ENCODE data around the gene ECI1. TPM values are rescaled to one million over a fixed set of nuclear protein-coding genes. Genes with fewer than 3 reads are reported as not detected.
A peak's percentile ranks its signal among the peaks of the same experiment; 100 is the strongest.

ECI1 gene
- total and polyA plus RNA-seq, 2 of the 4 experiments (the other 2 are of a cell fraction) = 20.3 to 30.1 TPM

DNA sequence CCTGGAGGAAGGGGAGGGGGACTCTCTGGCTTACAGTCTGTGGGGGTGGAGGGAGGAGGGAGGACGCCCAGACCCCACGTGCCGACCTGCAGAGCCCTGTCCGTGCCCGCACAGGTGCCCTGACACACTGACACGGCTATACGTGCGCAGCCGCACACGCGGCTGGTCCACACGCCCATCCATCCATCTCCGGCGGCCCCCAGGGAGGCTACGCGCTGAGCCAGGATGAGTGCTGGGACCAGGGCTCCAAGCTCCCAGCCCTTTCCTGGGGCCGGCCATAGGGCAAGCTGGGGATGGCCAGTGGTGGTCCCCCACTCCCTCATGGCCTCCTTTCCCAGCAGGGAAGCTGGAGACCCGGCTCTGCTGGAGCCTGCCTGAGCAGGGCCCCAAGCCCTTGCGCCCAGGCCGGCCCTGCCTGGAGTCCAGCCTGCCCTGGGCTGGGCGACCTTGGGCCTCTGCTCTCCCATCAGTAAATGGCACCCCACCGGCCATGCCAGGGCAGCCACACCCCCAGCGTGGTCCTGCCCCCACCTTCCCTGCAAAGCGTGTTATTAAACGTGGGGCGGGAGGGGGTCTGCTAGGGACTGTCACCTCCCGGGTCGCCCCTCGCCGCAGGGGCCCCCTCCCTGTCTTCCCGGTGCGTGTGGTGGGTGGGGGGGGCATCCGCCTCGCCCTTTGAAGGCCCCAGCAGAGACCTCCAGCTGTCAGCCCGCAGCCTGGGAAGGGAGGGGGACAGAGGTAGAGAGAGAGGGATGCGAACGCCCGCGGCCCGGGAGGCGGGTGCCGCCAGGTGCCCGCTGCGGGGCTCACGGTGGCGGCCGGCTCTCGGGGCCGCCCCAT is 55.8 kb downstream of the ECI1 start:
- no peak overlapping the region for H2BK120ac ChIP-seq (ENCODE audit: low read depth, low read length)
- H4K91ac ChIP-seq (ENCODE audit: insufficient read depth, low read depth, low read length) = no peak overlapping the region
- no peak overlapping the region for H3K4ac ChIP-seq (ENCODE audit: low read depth, low read length)
- peaks cover 64% of the 10 kb centered on the region for H3K27me3 ChIP-seq (ENCODE audit: control insufficient read depth, insufficient read depth, low read length)
- in situ Hi-C loops (cut with MboI; ENCODE audit: low sequenced_read_pairs) (no loop called here), intact Hi-C loops (cut with micrococcal nuclease) (no loop called here), dilution Hi-C loops (cut with HindIII; ENCODE audit: low sequenced_read_pairs, unreplicated experiment) (no loop called here)
- no peaks in the 10 kb centered on the region for H3K4me1 ChIP-seq (ENCODE audit: control insufficient read depth, insufficient read depth, low read length)
- ChIA-PET CTCF (no interaction called here), POLR2A (ENCODE audit: unreplicated experiment) (no interaction called here)
- no peak overlapping the region for H3K27ac ChIP-seq (ENCODE audit: insufficient read depth, low read length)
- H4K5ac ChIP-seq (ENCODE audit: low read depth, low read length) = no peak overlapping the region
- H4K8ac ChIP-seq (ENCODE audit: low read depth in 2 of 2, low read length in 2 of 2) = no peak overlapping the region
- H3K18ac ChIP-seq (ENCODE audit: low read depth, low read length) = no peak overlapping the region
- no peaks in the 10 kb centered on the region; the same call in 1 of the 2 replicates for H4K20me1 ChIP-seq (ENCODE audit: insufficient read depth, low read length)
- no peak overlapping the region for H3K4me2 ChIP-seq (ENCODE audit: low read depth, low read length)
- no peaks in the 10 kb centered on the region for H3K9me3 ChIP-seq (ENCODE audit: control insufficient read depth, insufficient read depth, low read length)
- H3K14ac ChIP-seq (replicated peaks; ENCODE audit: low read depth, low read length) = no peak overlapping the region
- H2AK5ac ChIP-seq (ENCODE audit: low read depth, low read length) = no peak overlapping the region
- H3K4me3 ChIP-seq (ENCODE audit: insufficient read depth, low read depth, low read length) = no peak overlapping the region; the same call in 1 of the 2 replicates
- H2BK5ac ChIP-seq (ENCODE audit: low read depth, low read length, poor library complexity, severe bottlenecking) = no peak overlapping the region
- H3K9ac ChIP-seq (ENCODE audit: low read depth, low read length) = no peak overlapping the region
- no peak overlapping the region for H2AK9ac ChIP-seq (replicated peaks; ENCODE audit: low read depth, low read length, poor library complexity)
- 2% methylated on average over 18 of the region's 49 CpGs; no CpG with 5 or more reads in 1 of the 2 experiments for WGBS, 2 experiments (ENCODE audit: extremely low coverage in 2 of 2, insufficient read length in 1 of 2)
- no peak for ATAC-seq (ENCODE audit: low read depth)
- no peaks in the 10 kb centered on the region for H3K36me3 ChIP-seq (ENCODE audit: control insufficient read depth, insufficient read depth, low read length)
- H3K56ac ChIP-seq (ENCODE audit: extremely low read depth, insufficient read depth, low read length) = no peak overlapping the region
- no peak overlapping the region for H2BK20ac ChIP-seq (ENCODE audit: low read depth, low read length)
- no peak overlapping the region for H2BK15ac ChIP-seq (ENCODE audit: low read depth, low read length)
- no peak for DNase-seq
- H3K9me1 ChIP-seq (ENCODE audit: insufficient read depth, low read length) = no peaks in the 10 kb centered on the region
- no TSS peak for BruUV-seq (replicated peaks)
- H3K79me1 ChIP-seq (ENCODE audit: low read depth in 1 of 2, low read length in 2 of 2) = no peaks in the 10 kb centered on the region
- no peak overlapping the region for H3K23ac ChIP-seq (ENCODE audit: low read depth, low read length)
- peak overlapping the region; percentile 41 for H2AFZ ChIP-seq (replicated peaks; ENCODE audit: low read length, poor library complexity)
- TF ChIP-seq, protein P1, sequence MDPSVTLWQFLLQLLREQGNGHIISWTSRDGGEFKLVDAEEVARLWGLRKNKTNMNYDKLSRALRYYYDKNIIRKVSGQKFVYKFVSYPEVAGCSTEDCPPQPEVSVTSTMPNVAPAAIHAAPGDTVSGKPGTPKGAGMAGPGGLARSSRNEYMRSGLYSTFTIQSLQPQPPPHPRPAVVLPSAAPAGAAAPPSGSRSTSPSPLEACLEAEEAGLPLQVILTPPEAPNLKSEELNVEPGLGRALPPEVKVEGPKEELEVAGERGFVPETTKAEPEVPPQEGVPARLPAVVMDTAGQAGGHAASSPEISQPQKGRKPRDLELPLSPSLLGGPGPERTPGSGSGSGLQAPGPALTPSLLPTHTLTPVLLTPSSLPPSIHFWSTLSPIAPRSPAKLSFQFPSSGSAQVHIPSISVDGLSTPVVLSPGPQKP (IDR thresholded peaks at IDR 0.05; ENCODE audit: borderline replicate concordance, low read depth, low read length) = no peak
- no peak for TF ChIP-seq RFX5 (IDR thresholded peaks at IDR 0.05; ENCODE audit: low read depth, low read length)
- no peak for TF ChIP-seq POLR2A (IDR thresholded peaks at IDR 0.05; ENCODE audit: low read depth, low read length)
- no peak for TF ChIP-seq MXI1 (IDR thresholded peaks at IDR 0.05; ENCODE audit: borderline replicate concordance, low read depth, low read length)
- TF ChIP-seq MAFK (IDR thresholded peaks at IDR 0.05; ENCODE audit: low read depth, low read length) = no peak
- TF ChIP-seq SMC3 (IDR thresholded peaks at IDR 0.05; ENCODE audit: low read depth, low read length) = no peak
- TF ChIP-seq MAZ (IDR thresholded peaks at IDR 0.05; ENCODE audit: borderline replicate concordance, low read depth, low read length) = no peak
- no peak for TF ChIP-seq RCOR1 (IDR thresholded peaks at IDR 0.05; ENCODE audit: insufficient replicate concordance, low read length)
- TF ChIP-seq BHLHE40 (IDR thresholded peaks at IDR 0.05; ENCODE audit: low read depth, low read length) = no peak
- no peak for TF ChIP-seq FOS (IDR thresholded peaks at IDR 0.05; ENCODE audit: low read depth, low read length)
- TF ChIP-seq, protein P2, sequence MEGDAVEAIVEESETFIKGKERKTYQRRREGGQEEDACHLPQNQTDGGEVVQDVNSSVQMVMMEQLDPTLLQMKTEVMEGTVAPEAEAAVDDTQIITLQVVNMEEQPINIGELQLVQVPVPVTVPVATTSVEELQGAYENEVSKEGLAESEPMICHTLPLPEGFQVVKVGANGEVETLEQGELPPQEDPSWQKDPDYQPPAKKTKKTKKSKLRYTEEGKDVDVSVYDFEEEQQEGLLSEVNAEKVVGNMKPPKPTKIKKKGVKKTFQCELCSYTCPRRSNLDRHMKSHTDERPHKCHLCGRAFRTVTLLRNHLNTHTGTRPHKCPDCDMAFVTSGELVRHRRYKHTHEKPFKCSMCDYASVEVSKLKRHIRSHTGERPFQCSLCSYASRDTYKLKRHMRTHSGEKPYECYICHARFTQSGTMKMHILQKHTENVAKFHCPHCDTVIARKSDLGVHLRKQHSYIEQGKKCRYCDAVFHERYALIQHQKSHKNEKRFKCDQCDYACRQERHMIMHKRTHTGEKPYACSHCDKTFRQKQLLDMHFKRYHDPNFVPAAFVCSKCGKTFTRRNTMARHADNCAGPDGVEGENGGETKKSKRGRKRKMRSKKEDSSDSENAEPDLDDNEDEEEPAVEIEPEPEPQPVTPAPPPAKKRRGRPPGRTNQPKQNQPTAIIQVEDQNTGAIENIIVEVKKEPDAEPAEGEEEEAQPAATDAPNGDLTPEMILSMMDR (conservative IDR thresholded peaks at IDR 0.05; ENCODE audit: low read depth, low read length) = no peak
- TF ChIP-seq CEBPB (IDR thresholded peaks at IDR 0.05; ENCODE audit: low read depth, low read length) = no peak
- no peak for TF ChIP-seq CHD1 (IDR thresholded peaks at IDR 0.05; ENCODE audit: low read depth, low read length)
- no peak for TF ChIP-seq RAD21 (IDR thresholded peaks at IDR 0.05; ENCODE audit: low read length)
- TF ChIP-seq NFE2L2 (IDR thresholded peaks at IDR 0.05; ENCODE audit: low read depth, low read length) = no peak

Data from IMR-90 (cell line).